NB4 (cell line): ENCODE results near the gene GRIK1.

Experiments used
- CTCF ChIP-seq: IDR thresholded peaks from one replicate; pipeline ENCODE4 v1.5.1; 2012; ENCODE audit warnings: low read depth, low read length
- MAX ChIP-seq: IDR thresholded peaks from 2 replicates; pipeline ENCODE4 v1.6.1; 2011; ENCODE audit warnings: low read depth, low read length
- POLR2A ChIP-seq: IDR thresholded peaks from 2 replicates; pipeline ENCODE4 v1.6.1; 2011; ENCODE audit warnings: mild to moderate bottlenecking; ENCODE audit not compliant: insufficient read length; ENCODE audit errors: extremely low read depth

- TF ChIP-seq CTCF, result no peak
- TF ChIP-seq POLR2A, result no peak
- TF ChIP-seq MAX, result no peak
These were observed 328.9 kb downstream of the GRIK1 start for GRCh38 chr21:29610779-29611360.
